GM21381 (cell line): ENCODE data around the gene ANKRD13A.
"Not testable (repeated sequence)": the region's sequence is repeated elsewhere in the genome, so short reads cannot be mapped to it uniquely, and the experiment has no call there.

Experiments
- ATAC-seq: cut with Tn5 transposase; IDR thresholded peaks from one replicate; pipeline ENCODE4 v1.9.1; 2021; ENCODE audit warnings: mild to moderate bottlenecking, moderate library complexity; ENCODE audit not compliant: unreplicated experiment

ANKRD13A gene

GRCh38 chr12:110006115-110006514 lies 6.9 kb downstream of the ANKRD13A start:
- no peak for ATAC-seq

- no peak for ATAC-seq
These were observed 8.7 kb downstream of the ANKRD13A start for GRCh38 chr12:110007881-110008280.

GRCh38 chr12:110008681-110009398 lies 9.6 kb downstream of the ANKRD13A start:
- ATAC-seq: not testable (repeated sequence)

GRCh38 chr12:110010853-110011723 lies 11.9 kb downstream of the ANKRD13A start:
- ATAC-seq: no peak

GRCh38 chr12:110012137-110012536 lies 12.9 kb downstream of the ANKRD13A start:
- ATAC-seq: peak; percentile 47

- no peak for ATAC-seq
These were observed 13.4 kb downstream of the ANKRD13A start for GRCh38 chr12:110012659-110013058.

- ATAC-seq: no peak
These were observed 15.9 kb downstream of the ANKRD13A start for GRCh38 chr12:110015132-110015531.

GRCh38 chr12:110020956-110021355 lies 21.7 kb downstream of the ANKRD13A start:
- no peak for ATAC-seq

GRCh38 chr12:110023059-110023980 lies 24.1 kb downstream of the ANKRD13A start:
- no peak for ATAC-seq

GRCh38 chr12:110024051-110024450 lies 24.8 kb downstream of the ANKRD13A start:
- no peak for ATAC-seq

- ATAC-seq: no peak
These were observed 29.1 kb downstream of the ANKRD13A start for GRCh38 chr12:110028323-110028722.

- ATAC-seq: no peak
These were observed 30.1 kb downstream of the ANKRD13A start for GRCh38 chr12:110029290-110029815.

- ATAC-seq: no peak
These were observed 34.7 kb downstream of the ANKRD13A start for GRCh38 chr12:110033888-110034287.

GRCh38 chr12:110035534-110036104 lies 36.4 kb downstream of the ANKRD13A start:
- no peak for ATAC-seq

- ATAC-seq: no peak
These were observed 38.1 kb downstream of the ANKRD13A start for GRCh38 chr12:110037315-110037714.

- no peak for ATAC-seq
These were observed 39.5 kb downstream of the ANKRD13A start for GRCh38 chr12:110038741-110039084.

- ATAC-seq: no peak
These were observed 40.0 kb downstream of the ANKRD13A start for GRCh38 chr12:110039085-110039807.

- no peak for ATAC-seq
These were observed 43.0 kb downstream of the ANKRD13A start for GRCh38 chr12:110042264-110042663.

- ATAC-seq: no peak
These were observed 47.4 kb downstream of the ANKRD13A start for GRCh38 chr12:110046451-110047187.
